ENCODE results near the gene OGFOD3.

- TF ChIP-seq CTCF (IDR thresholded peaks at IDR 0.05; ENCODE audit: insufficient read depth, low read length, poor library complexity, severe bottlenecking) = no peak
- TF ChIP-seq EZH2phosphoT487 (conservative IDR thresholded peaks at IDR 0.05; ENCODE audit: low read length) = no peak
Measured at GRCh38 chr17:82445542-82445941, 27.2 kb upstream of the OGFOD3 start.

Data from SU-DHL-6 (cell line).